Lung microvascular endothelial cell (primary cell): ENCODE measurements around the gene KIAA0408. TPM values are rescaled to one million over a fixed set of nuclear protein-coding genes. Genes with fewer than 3 reads are reported as not detected.
"Not testable (repeated sequence)": the region's sequence is repeated elsewhere in the genome, so short reads cannot be mapped to it uniquely, and the experiment has no call there.

ENCODE experiments used
- DNase-seq, 2 donors: peaks; one replicate each; pipeline versions ENCODE4 v3.0.0 to v3.0.0-alpha.2; 2010; ENCODE audit warnings: low read depth in 2 of 2
- total RNA-seq: library from RNA; depleted of rRNA; stranded (reverse); fragments of >200 nt; gene quantifications from 2 replicates; pipeline ENCODE4 v1.2.1, GENCODE V29; 2014

Gene KIAA0408
- total RNA-seq, 1 donor from 2014 or later: not detected

- DNase-seq: no peak
These were observed 44.1 kb downstream of the KIAA0408 start for GRCh38 chr6:127415096-127415495.

GRCh38 chr6:127413123-127413522 lies 46.1 kb downstream of the KIAA0408 start:
- not testable (repeated sequence) for DNase-seq

- not testable (repeated sequence) for DNase-seq
These were observed 47.2 kb downstream of the KIAA0408 start for GRCh38 chr6:127412016-127412415.

Other genes starting within 250 kb of the KIAA0408 start
- 25.7 and 33.9 TPM in 2 replicates for gene RNF146, start 192.5 kb downstream of the KIAA0408 start, total RNA-seq
- 32.5 and 36.2 TPM in 2 replicates for gene ECHDC1, start 115.8 kb downstream of the KIAA0408 start, total RNA-seq
- gene C6orf58, start 117.8 kb upstream of the KIAA0408 start, total RNA-seq: not detected in 2 replicates